Uterus (tissue), 2 donors: ENCODE results near the gene RPS10.

Experiments used
- CTCF ChIP-seq, 4 experiments: fragments of 200-600 bp in 2 of 4; fragments of 450-650 bp in 2 of 4; sonication (generic) in 2 of 4; IDR thresholded peaks; one replicate each; pipeline ENCODE4 v1.5.1; 2016 to 2019; ENCODE audit warnings: antibody characterized with exemption in 4 of 4, mild to moderate bottlenecking in 2 of 4, moderate library complexity in 1 of 4
- POLR2A ChIP-seq, 2 donors: fragments of 450-650 bp; IDR thresholded peaks; one replicate each; pipeline ENCODE4 v1.6.1; 2016; ENCODE audit warnings: antibody characterized with exemption in 2 of 2, mild to moderate bottlenecking in 1 of 2, moderate library complexity in 1 of 2

DNA sequence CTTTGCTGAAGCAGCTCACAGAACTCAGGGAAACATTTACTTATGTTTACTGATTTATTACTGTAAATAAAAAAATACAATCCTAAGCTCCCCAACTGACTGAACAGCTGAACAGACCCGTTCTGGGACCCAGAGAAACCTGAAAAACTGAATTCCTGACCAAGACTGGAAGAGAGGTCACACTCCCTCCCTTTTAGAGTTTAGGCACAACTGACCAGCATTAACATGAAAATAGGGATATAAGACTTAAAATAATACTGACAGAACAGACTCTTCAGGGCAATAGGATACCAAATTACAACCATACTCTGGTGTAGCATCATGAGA lies 11.7 kb upstream of the RPS10 start:
- TF ChIP-seq POLR2A (IDR thresholded peaks at IDR 0.05) (no peak), CTCF (IDR thresholded peaks at IDR 0.05) (no peak)
